Motor neuron (in vitro differentiated cells): ENCODE measurements around the gene TCFL5. TPM values are rescaled to one million over a fixed set of nuclear protein-coding genes. Genes with fewer than 3 reads are reported as not detected.

Experiments used
- ATAC-seq, 8 experiments: fragments of 200-7000 bp; cut with Tn5 transposase; replicated peaks in 6 of 8; 2 replicates each; pipeline ENCODE4 v1.8.0; 2021; ENCODE audit warnings: mild to moderate bottlenecking in 8 of 8, moderate library complexity in 8 of 8
- H3K27ac ChIP-seq, 2 donors: fragments of 250-450 bp; sonication (Bioruptor Pico); 2 replicates each; pipeline ENCODE4 v1.9.0; 2021; ENCODE audit warnings: antibody characterized with exemption in 2 of 2, mild to moderate bottlenecking in 2 of 2, moderate library complexity in 1 of 2
- H3K4me1 ChIP-seq, 2 donors: fragments of 250-450 bp; sonication (Bioruptor Pico); replicated peaks in 1 of 2; 2 replicates each; pipeline ENCODE4 v1.6.1; 2021; ENCODE audit warnings: antibody characterized with exemption in 2 of 2, mild to moderate bottlenecking in 2 of 2, moderate library complexity in 1 of 2
- H3K4me3 ChIP-seq, 5 donors: fragments of 250-450 bp; sonication (Bioruptor Pico); 2 replicates each; pipeline ENCODE4 v1.9.0; 2021; ENCODE audit warnings: antibody characterized with exemption in 5 of 5, mild to moderate bottlenecking in 5 of 5, moderate library complexity in 4 of 5
- WGBS, 10 experiments: fragments of 450-650 bp; shearing (Covaris generic); methylation state at CpG; one replicate each; pipeline ENCODE4 v1.0.0; 2022; 5-methylcytosine and 5-hydroxymethylcytosine counted together
- in situ Hi-C, 9 experiments: fragments of 400-800 bp; cut with MboI; loops; one replicate each; pipeline ENCODE4 v1.15.0; 2021; ENCODE audit warnings: low sequenced_read_pairs in 9 of 9, low pct_unique_long_range_greater_than_20kb in 2 of 9; ENCODE audit not compliant: unreplicated experiment in 9 of 9
- total RNA-seq, 8 experiments: library from RNA; unstranded; fragments of 300-600 nt; gene quantifications; 2 replicates each; pipeline versions ENCODE4 v1.2.3 to v1.2.4, GENCODE V29; 2022

Gene TCFL5
- total RNA-seq, 8 experiments from 2014 or later: 7.0 to 14.0 (median 9.9) TPM

DNA sequence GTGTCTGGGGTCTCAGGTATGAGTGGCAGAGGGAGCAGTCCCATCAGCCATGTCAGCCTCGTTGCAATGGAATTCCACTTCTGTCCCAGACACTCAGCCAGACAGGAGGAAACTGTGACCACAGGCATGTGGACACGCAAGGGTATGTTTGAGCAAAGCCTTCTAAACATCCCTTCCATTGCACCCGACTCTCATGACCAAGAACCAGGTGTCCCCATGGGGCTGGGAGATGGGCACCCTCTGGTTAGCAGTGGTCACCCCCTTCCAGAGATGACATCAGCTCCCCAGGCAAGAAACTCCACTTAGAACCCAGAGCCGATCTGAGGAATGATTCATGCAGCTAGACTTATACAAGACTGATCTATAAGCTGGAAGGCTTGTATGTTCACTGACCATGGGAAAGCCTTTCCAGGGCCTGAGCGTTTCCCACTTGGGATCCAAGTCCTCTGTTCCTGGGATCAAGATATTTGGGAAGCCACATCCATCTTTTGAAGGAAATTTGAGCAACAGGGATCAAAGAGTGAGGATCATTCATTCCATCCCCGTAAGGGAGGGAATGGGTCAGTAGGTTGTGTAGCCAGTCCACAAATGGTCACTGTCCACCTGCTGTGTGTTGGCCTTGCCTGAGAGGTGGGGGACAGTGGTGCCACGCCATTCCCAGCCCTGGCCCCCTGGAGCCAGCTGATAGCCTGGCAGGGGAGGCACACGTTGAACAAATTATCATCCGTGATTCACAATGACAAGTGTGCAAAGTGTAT, 69.3 kb downstream of the TCFL5 start:
- H3K4me3 ChIP-seq: no peak overlapping the region
- H3K27ac ChIP-seq: no peak overlapping the region
- no peak for ATAC-seq
- WGBS, 10 experiments: 10 to 64% (median 23%) methylated on average over 1 to 4 of the region's 9 CpGs; no CpG with 5 or more reads in 4 of the 10 experiments
- in situ Hi-C loops: loop anchor here in 6 of 9 experiments (10.0 to 25.0 kb wide), 3 partner anchors 105 to 130 kb away; no protein-coding TSS in a partner anchor
- H3K4me1 ChIP-seq: peaks cover 8 to 14% of the 10 kb centered on the region in 2 donors

DNA sequence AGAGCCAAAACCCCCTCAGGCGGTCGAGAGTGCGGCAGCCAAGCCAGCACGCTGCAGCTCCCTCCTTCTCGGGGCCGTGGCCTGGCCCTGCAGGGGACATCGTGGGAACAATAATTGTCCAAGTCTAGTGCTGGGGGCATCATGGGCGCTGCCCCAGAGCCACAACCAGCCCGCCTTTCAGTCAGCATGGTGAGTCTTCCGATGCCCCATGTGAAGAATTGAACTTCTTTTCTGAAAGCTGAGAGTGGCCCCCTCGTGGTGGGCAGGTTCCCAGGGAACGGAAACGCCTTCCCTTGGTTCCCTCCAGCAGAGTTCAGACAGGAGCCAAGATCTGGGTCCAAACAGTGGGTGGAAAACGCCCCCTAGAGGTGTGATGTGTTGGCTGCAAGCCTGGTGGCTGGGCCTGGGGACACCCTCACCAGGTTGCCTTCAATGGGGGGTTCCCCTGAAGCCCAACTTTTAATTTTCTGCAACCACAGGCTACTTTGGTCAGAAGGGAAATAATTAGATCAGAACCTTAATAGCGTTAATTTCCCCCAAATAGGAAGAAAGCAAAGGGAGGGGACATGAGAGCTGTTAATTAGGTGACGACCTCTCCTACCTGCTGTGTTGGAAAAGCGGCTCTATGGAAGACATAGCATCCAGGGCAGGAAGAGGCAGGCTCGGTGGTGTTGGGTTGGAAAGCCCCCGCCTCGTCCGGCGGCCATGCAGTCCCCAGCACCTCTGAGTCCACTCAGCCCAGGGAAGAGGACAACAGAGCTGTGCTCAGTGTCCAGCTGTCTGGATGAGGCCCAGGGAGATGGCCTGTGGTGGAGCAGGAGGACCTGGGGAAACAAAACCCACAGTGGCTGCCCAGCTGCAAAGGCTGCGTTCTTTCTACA, 70.1 kb downstream of the TCFL5 start:
- 0 to 80% (median 16%) methylated on average over 1 to 11 of the region's 23 CpGs; no CpG with 5 or more reads in 2 of the 10 experiments for WGBS, 10 experiments
- ATAC-seq: peak; percentile 9 to 51 (median 38)
- Histone ChIP-seq H3K27ac (no peak overlapping the region), H3K4me3 (no peak overlapping the region), H3K4me1 (peaks cover 10 to 14% of the 10 kb centered on the region in 2 donors)
- in situ Hi-C loops: loop anchor here in 6 of 9 experiments (10.0 to 25.0 kb wide), 3 partner anchors 104 to 129 kb away; no protein-coding TSS in a partner anchor

Other genes starting within 250 kb of the TCFL5 start
- gene SLCO4A1, start 219.3 kb downstream of the TCFL5 start, total RNA-seq: 10 to 100 TPM in 1 of 8 experiments, 1 to 10 TPM in 7; 1.0 to 14.2 (median 3.2) TPM
- 1 to 10 TPM in 2 of 8 experiments, under 1 TPM in 5, not detected in 1; 0.13 to 1.3 (median 0.52) TPM for gene NTSR1, start 153.0 kb downstream of the TCFL5 start, total RNA-seq
- gene MRGBP, start 65.3 kb downstream of the TCFL5 start, total RNA-seq: 10 to 100 TPM in 4 of 8 experiments, 1 to 10 TPM in 4; 9.2 to 15.1 (median 11.5) TPM
- gene OGFR, start 57.0 kb downstream of the TCFL5 start, total RNA-seq: 10 to 100 TPM; 18.2 to 44.0 (median 27.2) TPM
- 10 to 100 TPM in 1 of 8 experiments, 1 to 10 TPM in 5, under 1 TPM in 2; 0.60 to 19.5 (median 2.0) TPM for gene COL9A3, start 44.8 kb downstream of the TCFL5 start, total RNA-seq
- 10 to 100 TPM; 24.1 to 61.2 (median 36.0) TPM for gene DIDO1, start 64.7 kb upstream of the TCFL5 start, total RNA-seq
- gene GID8, start 76.3 kb upstream of the TCFL5 start, total RNA-seq: 10 to 100 TPM; 13.8 to 35.9 (median 30.5) TPM
- gene SLC17A9, start 90.9 kb upstream of the TCFL5 start, total RNA-seq: 10 to 100 TPM in 2 of 8 experiments, 1 to 10 TPM in 1, under 1 TPM in 4, not detected in 1; 0.13 to 18.0 (median 1.00) TPM
- under 1 TPM in 3 of 8 experiments, not detected in 5; 0.21 to 0.52 (median 0.22) TPM for gene BHLHE23, start 145.1 kb upstream of the TCFL5 start, total RNA-seq